Skeletal muscle satellite cell (primary cell): Measurements from ENCODE around the gene HSFX2.
"Not testable (repeated sequence)": the region's sequence is repeated elsewhere in the genome, so short reads cannot be mapped to it uniquely, and the experiment has no call there.

ENCODE experiments used
- H3K27me3 ChIP-seq: 2 replicates; pipeline ENCODE4 v1.7.0; 2013; ENCODE audit warnings: low read length; ENCODE audit not compliant: control insufficient read depth, insufficient read depth
- H3K36me3 ChIP-seq: 2 replicates; pipeline ENCODE4 v1.7.0; 2013; ENCODE audit warnings: mild to moderate bottlenecking, control low read depth, low read length; ENCODE audit not compliant: insufficient read depth
- H3K4me1 ChIP-seq: 2 replicates; pipeline ENCODE4 v1.7.0; 2013; ENCODE audit warnings: low read length; ENCODE audit not compliant: control insufficient read depth, insufficient read depth
- H3K4me2 ChIP-seq: 2 replicates; pipeline ENCODE4 v1.7.0; 2013; ENCODE audit warnings: mild to moderate bottlenecking, low read length
- H3K4me3 ChIP-seq: 2 replicates; pipeline ENCODE4 v1.7.0; 2013; ENCODE audit warnings: low read length
- H3K9ac ChIP-seq: 2 replicates; pipeline ENCODE4 v1.7.0; 2013; ENCODE audit warnings: mild to moderate bottlenecking, low read depth, low read length, moderate library complexity
- H3K9me3 ChIP-seq: replicated peaks from 2 replicates; pipeline ENCODE4 v1.7.0; 2013; ENCODE audit warnings: mild to moderate bottlenecking, control low read depth, low read length

HSFX2 gene

DNA sequence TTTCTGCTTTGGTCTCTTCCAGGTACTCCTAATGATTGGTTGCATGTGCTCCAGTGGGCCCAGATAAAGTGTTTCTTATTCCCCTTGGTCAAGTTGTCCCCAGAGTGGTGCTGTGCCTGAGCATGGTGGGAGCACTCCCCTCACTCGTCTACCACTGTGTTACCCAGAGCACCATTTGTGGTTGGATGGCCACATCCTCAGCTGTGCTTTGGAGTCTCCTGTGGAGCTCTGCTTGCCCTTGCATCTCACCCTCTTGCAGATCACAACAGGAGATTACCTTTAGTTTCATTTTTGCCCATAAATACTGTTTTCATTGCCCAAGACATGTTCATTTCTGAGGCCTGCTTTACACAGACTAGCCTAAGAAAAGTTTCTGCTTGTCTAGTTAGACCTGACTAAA is 44.7 kb downstream of the HSFX2 start:
- H3K4me2 ChIP-seq, H3K4me1 ChIP-seq, H3K27me3 ChIP-seq, H3K9me3 ChIP-seq, H3K4me3 ChIP-seq, H3K36me3 ChIP-seq, H3K9ac ChIP-seq: not testable (repeated sequence)

DNA sequence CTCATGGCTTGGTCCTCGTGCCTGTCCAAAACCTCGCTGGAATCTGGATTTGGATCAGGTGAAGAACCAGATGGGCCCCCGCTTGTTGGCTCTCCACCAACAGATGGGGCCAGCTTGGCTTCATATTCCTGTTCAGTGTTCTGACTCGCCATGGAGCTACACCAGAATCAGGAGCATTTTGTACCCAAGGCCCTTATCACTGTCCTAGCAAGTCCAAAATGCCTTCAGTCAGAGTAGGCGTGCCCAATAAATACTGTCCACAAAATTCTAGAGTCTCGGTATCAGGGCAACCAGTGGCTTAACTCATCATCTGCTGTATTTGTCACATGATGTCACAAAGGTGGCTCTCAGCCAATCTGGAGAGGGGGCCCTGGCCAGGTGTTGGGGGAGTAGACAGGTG is 45.4 kb downstream of the HSFX2 start, which contains the start of gene HSFX3:
Gene HSFX3 (minus strand): TSS at position 224 of the 400 bp plus-strand sequence. CDS start 72 bp downstream, at position 152.
- H3K27me3 ChIP-seq: not testable (repeated sequence)

DNA sequence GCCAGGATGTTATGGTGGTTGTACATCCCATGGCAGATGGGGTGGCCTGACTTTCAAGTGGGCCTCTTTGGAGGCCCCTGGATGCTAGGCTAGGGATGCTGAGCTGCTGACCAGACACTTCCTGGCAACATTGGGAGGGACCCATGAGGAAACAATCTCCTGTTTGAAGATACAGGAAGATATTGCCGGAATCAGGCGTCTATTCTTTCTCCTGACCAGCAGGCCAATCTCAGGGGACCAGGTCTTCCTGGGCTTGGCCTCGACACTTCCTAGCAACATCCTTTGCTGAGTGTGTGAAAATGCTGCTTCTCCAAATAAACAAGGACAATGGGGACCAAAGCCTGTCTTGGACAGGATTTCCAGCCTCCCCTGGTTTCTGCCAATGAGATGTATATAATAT is 47.3 kb downstream of the HSFX2 start:
- H3K27me3 ChIP-seq, H3K4me2 ChIP-seq, H3K4me1 ChIP-seq, H3K9ac ChIP-seq, H3K4me3 ChIP-seq, H3K9me3 ChIP-seq, H3K36me3 ChIP-seq: not testable (repeated sequence)

More for the DNA sequence above, 45.4 kb downstream of the HSFX2 start, which contains the start of gene HSFX3:
- H3K9ac ChIP-seq, H3K9me3 ChIP-seq, H3K4me2 ChIP-seq, H3K36me3 ChIP-seq, H3K4me1 ChIP-seq, H3K4me3 ChIP-seq: not testable (repeated sequence)

DNA sequence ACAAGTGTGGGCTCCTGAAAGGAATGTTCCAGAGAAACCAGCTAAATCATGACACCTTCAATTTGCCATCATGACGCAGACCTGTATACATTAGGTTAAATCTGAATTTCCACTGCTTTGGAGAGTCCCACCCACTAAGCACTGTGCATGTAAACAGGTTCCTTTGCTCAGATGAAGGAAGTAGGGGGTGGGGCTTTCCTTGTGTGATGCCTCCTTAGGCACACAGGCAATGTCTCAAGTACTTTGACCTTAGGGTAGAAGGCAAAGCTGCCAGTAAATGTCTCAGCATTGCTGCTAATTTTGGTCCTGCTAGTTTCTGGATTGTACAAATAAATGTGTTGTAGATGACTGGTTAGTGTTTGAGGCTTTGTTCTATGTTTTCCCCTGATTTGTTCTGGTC is 48.2 kb downstream of the HSFX2 start:
- not testable (repeated sequence) for H3K4me3 ChIP-seq, H3K4me2 ChIP-seq, H3K9ac ChIP-seq, H3K9me3 ChIP-seq, H3K4me1 ChIP-seq, H3K36me3 ChIP-seq, H3K27me3 ChIP-seq

DNA sequence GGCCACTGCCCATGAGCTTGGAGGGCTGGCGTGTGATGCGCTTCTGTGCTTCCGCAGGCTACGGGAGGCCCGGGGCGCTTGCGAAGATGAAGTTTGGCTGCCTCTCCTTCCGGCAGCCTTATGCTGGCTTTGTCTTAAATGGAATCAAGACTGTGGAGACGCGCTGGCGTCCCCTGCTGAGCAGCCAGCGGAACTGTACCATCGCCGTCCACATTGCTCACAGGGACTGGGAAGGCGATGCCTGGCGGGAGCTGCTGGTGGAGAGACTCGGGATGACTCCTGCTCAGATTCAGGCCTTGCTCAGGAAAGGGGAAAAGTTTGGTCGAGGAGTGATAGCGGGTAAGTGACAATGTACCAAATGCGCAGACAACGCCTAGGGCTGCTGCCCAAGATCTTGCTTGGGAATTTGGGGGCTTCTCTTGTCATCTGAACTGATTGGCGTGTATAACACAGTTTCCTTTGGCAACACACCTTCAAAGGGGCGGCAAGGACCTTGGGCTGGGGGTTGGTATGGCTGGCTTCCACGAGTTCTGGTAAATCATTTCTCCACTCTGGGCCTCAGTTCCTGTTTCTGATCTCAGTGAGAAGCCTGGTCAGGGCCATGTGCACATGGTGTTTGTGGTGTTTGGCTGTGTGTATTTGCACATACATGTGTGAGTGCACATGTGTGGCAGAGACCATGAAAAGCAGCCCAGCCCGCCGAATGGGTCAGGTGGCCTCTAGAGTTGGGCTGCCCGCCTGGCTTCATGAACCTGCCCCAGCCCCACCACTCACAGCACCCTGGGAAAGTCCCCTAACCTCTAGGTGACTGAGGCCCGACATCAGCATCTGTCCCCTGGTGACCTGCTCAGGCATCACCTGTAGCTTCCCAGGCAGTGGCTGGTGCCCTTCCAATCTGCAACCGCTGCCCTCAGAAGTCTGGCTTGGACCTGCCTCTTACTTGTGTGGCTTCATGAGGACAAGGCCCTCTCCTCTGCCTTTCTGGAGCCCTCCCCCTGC is 49.3 kb downstream of the HSFX2 start:
- not testable (repeated sequence) for H3K4me1 ChIP-seq, H3K36me3 ChIP-seq, H3K27me3 ChIP-seq, H3K9me3 ChIP-seq, H3K4me2 ChIP-seq, H3K9ac ChIP-seq, H3K4me3 ChIP-seq
